Fibroblast of lung (primary cell): ENCODE measurements around the gene NINJ2. TPM values are rescaled to one million over a fixed set of nuclear protein-coding genes. Genes with fewer than 3 reads are reported as not detected.

Experiments used
- DNase-seq, 2 donors: peaks; one replicate each; pipeline versions ENCODE4 v3.0.0 to v3.0.0-alpha.2; 2010; ENCODE audit warnings: low read depth in 2 of 2
- H2AFZ ChIP-seq: 2 replicates; pipeline ENCODE4 v1.5.1; 2012; ENCODE audit warnings: low read length, control low read depth, inconsistent platforms
- H3K27ac ChIP-seq: 2 replicates; pipeline ENCODE4 v1.5.1; 2011; ENCODE audit warnings: low read length, control low read depth; ENCODE audit not compliant: insufficient read depth
- H3K27me3 ChIP-seq: 2 replicates; pipeline ENCODE4 v1.5.1; 2011; ENCODE audit warnings: mild to moderate bottlenecking, low read length; ENCODE audit not compliant: control insufficient read depth, insufficient read depth
- H3K36me3 ChIP-seq: 2 replicates; pipeline ENCODE4 v1.5.1; 2011; ENCODE audit warnings: low read length; ENCODE audit not compliant: control insufficient read depth, insufficient read depth
- H3K4me1 ChIP-seq: 2 replicates; pipeline ENCODE4 v1.5.1; 2011; ENCODE audit warnings: low read length; ENCODE audit not compliant: control insufficient read depth, insufficient read depth; ENCODE audit errors: extremely low read depth
- H3K4me2 ChIP-seq: 2 replicates; pipeline ENCODE4 v1.5.1; 2011; ENCODE audit warnings: low read length, control low read depth; ENCODE audit not compliant: insufficient read depth; ENCODE audit errors: extremely low read depth
- H3K4me3 ChIP-seq, 4 experiments: fragments of 200-600 bp in 1 of 4; sonication (generic) in 1 of 4; replicated peaks in 1 of 4; 2 replicates each; pipeline ENCODE4 v1.5.1; 2011 to 2016; ENCODE audit warnings: low read length in 4 of 4, low read depth in 3 of 4, mild to moderate bottlenecking in 3 of 4, control low read depth in 2 of 4, inconsistent platforms in 1 of 4, mixed read lengths in 1 of 4; ENCODE audit not compliant: insufficient read depth in 1 of 4; ENCODE audit errors: control extremely low read depth in 1 of 4
- H3K79me2 ChIP-seq: 2 replicates; pipeline ENCODE4 v1.5.1; 2012; ENCODE audit warnings: mild to moderate bottlenecking, low read length, inconsistent platforms; ENCODE audit not compliant: control insufficient read depth, insufficient read depth
- H3K9ac ChIP-seq: 2 replicates; pipeline ENCODE4 v1.5.1; 2011; ENCODE audit warnings: mild to moderate bottlenecking, low read length, control low read depth; ENCODE audit not compliant: insufficient read depth
- H3K9me3 ChIP-seq: 2 replicates; pipeline ENCODE4 v1.5.1; 2012; ENCODE audit warnings: low read depth, low read length; ENCODE audit not compliant: control insufficient read depth, insufficient read depth
- H4K20me1 ChIP-seq: 2 replicates; pipeline ENCODE4 v1.5.1; 2011; ENCODE audit warnings: low read length; ENCODE audit not compliant: control insufficient read depth, insufficient read depth; ENCODE audit errors: extremely low read depth
- EZH2 ChIP-seq: IDR thresholded peaks from 2 replicates; pipeline ENCODE4 v1.5.1; 2012; ENCODE audit warnings: low read length, control low read depth, mild to moderate bottlenecking; ENCODE audit errors: missing control alignments
- polyA plus RNA-seq, 2 donors: library from polyadenylated mRNA; depleted of rRNA in 1 of 2; stranded (reverse) in 1 of 2; unstranded in 1 of 2; fragments of >200 nt; gene quantifications; 2 replicates each; pipeline ENCODE4 v1.2.1, GENCODE V29; 2011 to 2012; ENCODE audit warnings: missing spikeins in 1 of 2
- total RNA-seq: library from RNA; depleted of rRNA; stranded (reverse); fragments of >200 nt; gene quantifications from 2 replicates; pipeline ENCODE4 v1.2.1, GENCODE V29; 2014
- TF ChIP-seq, protein P1 (sequence below), 2 donors: IDR thresholded peaks in 1 of 2; conservative IDR thresholded peaks in 1 of 2; 1 replicate in 1 of 2; 2 replicates in 1 of 2; pipeline ENCODE4 v1.5.1; 2011 to 2012; ENCODE audit warnings: low read length in 2 of 2, control low read depth in 1 of 2, inconsistent platforms in 1 of 2, low read depth in 1 of 2, mild to moderate bottlenecking in 1 of 2

Gene NINJ2
- total and polyA plus RNA-seq, 2 donors (not counting 1 experiment from before 2014, with no cell fraction given), result 0.35 to 0.66 TPM

GRCh38 chr12:571795-572531 lies 91.3 kb downstream of the NINJ2 start:
- Histone ChIP-seq H3K27me3 (no peaks in the 10 kb centered on the region), H3K4me3 (no peak overlapping the region), H3K36me3 (no peaks in the 10 kb centered on the region), H3K4me2 (peak overlapping the region; percentile 82), H4K20me1 (no peaks in the 10 kb centered on the region), H3K4me1 (peaks cover 18% of the 10 kb centered on the region), H2AFZ (peak overlapping the region; percentile 31), H3K79me2 (no peaks in the 10 kb centered on the region), H3K9me3 (no peaks in the 10 kb centered on the region), H3K27ac (peak overlapping the region; percentile 67), H3K9ac (no peak overlapping the region)
- TF ChIP-seq, protein P1, sequence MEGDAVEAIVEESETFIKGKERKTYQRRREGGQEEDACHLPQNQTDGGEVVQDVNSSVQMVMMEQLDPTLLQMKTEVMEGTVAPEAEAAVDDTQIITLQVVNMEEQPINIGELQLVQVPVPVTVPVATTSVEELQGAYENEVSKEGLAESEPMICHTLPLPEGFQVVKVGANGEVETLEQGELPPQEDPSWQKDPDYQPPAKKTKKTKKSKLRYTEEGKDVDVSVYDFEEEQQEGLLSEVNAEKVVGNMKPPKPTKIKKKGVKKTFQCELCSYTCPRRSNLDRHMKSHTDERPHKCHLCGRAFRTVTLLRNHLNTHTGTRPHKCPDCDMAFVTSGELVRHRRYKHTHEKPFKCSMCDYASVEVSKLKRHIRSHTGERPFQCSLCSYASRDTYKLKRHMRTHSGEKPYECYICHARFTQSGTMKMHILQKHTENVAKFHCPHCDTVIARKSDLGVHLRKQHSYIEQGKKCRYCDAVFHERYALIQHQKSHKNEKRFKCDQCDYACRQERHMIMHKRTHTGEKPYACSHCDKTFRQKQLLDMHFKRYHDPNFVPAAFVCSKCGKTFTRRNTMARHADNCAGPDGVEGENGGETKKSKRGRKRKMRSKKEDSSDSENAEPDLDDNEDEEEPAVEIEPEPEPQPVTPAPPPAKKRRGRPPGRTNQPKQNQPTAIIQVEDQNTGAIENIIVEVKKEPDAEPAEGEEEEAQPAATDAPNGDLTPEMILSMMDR (conservative IDR thresholded peaks at IDR 0.05 in 1 of 2, IDR thresholded peaks at IDR 0.05 in 1 of 2; ENCODE audit: low read depth in 1 of 2, low read length in 2 of 2), result no peak
- TF ChIP-seq EZH2, result no peak
- DNase-seq, result no peak

DNA sequence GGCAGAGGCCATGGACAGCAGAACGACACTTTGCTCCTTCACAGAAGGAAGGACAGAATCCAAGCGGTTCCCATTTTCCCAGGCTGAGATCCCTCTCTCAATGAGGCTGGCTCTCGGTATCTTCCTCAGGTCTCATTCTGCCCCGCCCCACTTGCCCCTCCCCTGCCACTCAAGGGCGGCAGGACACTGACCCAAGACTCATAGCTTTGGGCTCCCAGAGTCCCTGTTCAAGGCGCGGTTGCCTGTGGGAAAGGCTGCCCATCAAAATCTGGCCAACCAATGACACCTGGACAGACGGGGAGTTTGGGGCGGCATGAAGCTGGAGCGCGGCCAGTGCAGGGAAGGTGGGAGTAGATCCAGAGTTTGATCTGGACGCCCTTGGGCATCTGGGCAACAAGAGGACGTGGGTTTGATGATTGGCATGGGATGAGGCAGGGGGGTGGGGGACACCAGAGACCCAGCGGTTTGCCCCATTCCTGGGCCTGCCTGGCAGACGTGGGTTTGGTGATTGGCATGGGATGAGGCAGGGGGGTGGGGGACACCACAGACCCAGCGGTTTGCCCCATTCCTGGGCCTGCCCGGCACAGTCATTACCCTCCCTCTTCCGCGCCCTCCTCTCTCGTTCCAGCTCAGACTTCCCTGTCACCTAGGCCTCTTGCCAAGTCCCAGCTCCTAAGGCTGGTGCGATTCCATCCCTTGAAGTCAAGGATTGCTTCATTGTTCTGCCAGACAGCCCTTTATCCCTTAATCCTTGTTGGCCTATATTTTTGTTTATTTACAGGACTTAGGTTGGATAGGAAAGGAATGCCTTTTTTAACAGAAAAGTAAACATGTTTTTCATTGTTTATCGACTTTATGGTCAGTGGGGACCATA lies 92.1 kb downstream of the NINJ2 start:
- peak; percentile 77 to 87 for DNase-seq
- Histone ChIP-seq H3K36me3 (no peaks in the 10 kb centered on the region), H3K9ac (peak overlapping the region; percentile 57), H3K27ac (peak overlapping the region; percentile 67), H3K4me3 (peak overlapping the region; percentile 39 to 78 (median 56)), H2AFZ (peak overlapping the region; percentile 89), H3K4me2 (peak overlapping the region; percentile 82), H3K27me3 (no peaks in the 10 kb centered on the region), H4K20me1 (no peaks in the 10 kb centered on the region), H3K79me2 (no peaks in the 10 kb centered on the region), H3K4me1 (peaks cover 18% of the 10 kb centered on the region), H3K9me3 (no peaks in the 10 kb centered on the region)
- TF ChIP-seq, protein P1 (conservative IDR thresholded peaks at IDR 0.05 in 1 of 2, IDR thresholded peaks at IDR 0.05 in 1 of 2; ENCODE audit: low read depth in 1 of 2, low read length in 2 of 2), result no peak
- no peak for TF ChIP-seq EZH2

- H3K27me3 ChIP-seq, result no peaks in the 10 kb centered on the region
- peak overlapping the region; percentile 67 for H3K27ac ChIP-seq
- H2AFZ ChIP-seq, result peak overlapping the region; percentile 89
- H3K79me2 ChIP-seq, result no peaks in the 10 kb centered on the region
- no peaks in the 10 kb centered on the region for H3K9me3 ChIP-seq
- peak overlapping the region; percentile 82 for H3K4me2 ChIP-seq
- no peaks in the 10 kb centered on the region for H4K20me1 ChIP-seq
- TF ChIP-seq, protein P1 (conservative IDR thresholded peaks at IDR 0.05 in 1 of 2, IDR thresholded peaks at IDR 0.05 in 1 of 2; ENCODE audit: low read depth in 1 of 2, low read length in 2 of 2), result no peak
- TF ChIP-seq EZH2, result no peak
- peak overlapping the region; percentile 57 for H3K9ac ChIP-seq
- H3K4me1 ChIP-seq, result peaks cover 16% of the 10 kb centered on the region
- peak; percentile 86 to 87 for DNase-seq
- H3K36me3 ChIP-seq, result no peaks in the 10 kb centered on the region
- H3K4me3 ChIP-seq, result peak overlapping the region; percentile 39 to 78 (median 70)
Observed at GRCh38 chr12:570435-570920, 92.8 kb downstream of the NINJ2 start.
